Measurements from ENCODE around the gene SPDYC. TPM values are rescaled to one million over a fixed set of nuclear protein-coding genes. Genes with fewer than 3 reads are reported as not detected.

Gene SPDYC
- total RNA-seq, 1 donor from 2014 or later: not detected

- Histone ChIP-seq H2AFZ (ENCODE audit: low read depth, low read length) (no peak overlapping the region), H3K27me3 (ENCODE audit: insufficient read depth, low read length) (no peaks in the 10 kb centered on the region), H3K4me1 (ENCODE audit: insufficient read depth, low read length) (peaks cover 6% of the 10 kb centered on the region), H3K4me2 (ENCODE audit: low read length) (no peak overlapping the region), H3K79me2 (ENCODE audit: insufficient read depth, low read length) (no peaks in the 10 kb centered on the region), H3K9ac (ENCODE audit: low read length) (no peak overlapping the region), H3K36me3 (ENCODE audit: insufficient read depth, low read length) (no peaks in the 10 kb centered on the region), H3K4me3 (ENCODE audit: insufficient read depth, low read depth, low read length) (no peak overlapping the region), H3K9me3 (ENCODE audit: insufficient read depth, low read depth, low read length) (no peaks in the 10 kb centered on the region), H4K20me1 (ENCODE audit: insufficient read depth, low read length) (peaks cover under 1% of the 10 kb centered on the region), H3K27ac (ENCODE audit: low read depth, low read length) (no peak overlapping the region)
- Mint-ChIP-seq H3K4me3 (ENCODE audit: unreplicated experiment) (no peak overlapping the region), H3K9me3 (ENCODE audit: unreplicated experiment) (no peaks in the 10 kb centered on the region), H3K27me3 (ENCODE audit: low read depth, unreplicated experiment) (peaks cover 5% of the 10 kb centered on the region), H3K4me1 (ENCODE audit: low read depth, unreplicated experiment) (peaks cover 8% of the 10 kb centered on the region), H3K27ac (ENCODE audit: unreplicated experiment) (no peak overlapping the region), H3K36me3 (ENCODE audit: low read depth, unreplicated experiment) (peaks cover 9% of the 10 kb centered on the region)
- no peak for FAIRE-seq
- DNase-seq (ENCODE audit: low read depth): no peak
- TF ChIP-seq EZH2 (IDR thresholded peaks at IDR 0.05; ENCODE audit: insufficient read depth, low read length) (no peak), CTCF (IDR thresholded peaks at IDR 0.05; ENCODE audit: insufficient read depth, low read depth, low read length) (no peak)
These were observed 45.5 kb downstream of the SPDYC start for GRCh38 chr11:65215441-65216076.

- TF ChIP-seq EZH2 (IDR thresholded peaks at IDR 0.05; ENCODE audit: insufficient read depth, low read length) (no peak), CTCF (IDR thresholded peaks at IDR 0.05; ENCODE audit: insufficient read depth, low read depth, low read length) (no peak)
- H3K4me1 Mint-ChIP-seq (ENCODE audit: low read depth, unreplicated experiment): peaks cover 8% of the 10 kb centered on the region
- no peaks in the 10 kb centered on the region for H3K79me2 ChIP-seq (ENCODE audit: insufficient read depth, low read length)
- no peak overlapping the region for H3K9ac ChIP-seq (ENCODE audit: low read length)
- no peak overlapping the region for H3K27ac ChIP-seq (ENCODE audit: low read depth, low read length)
- H3K27me3 Mint-ChIP-seq (ENCODE audit: low read depth, unreplicated experiment): peaks cover 5% of the 10 kb centered on the region
- H3K36me3 Mint-ChIP-seq (ENCODE audit: low read depth, unreplicated experiment): peaks cover 9% of the 10 kb centered on the region
- no peak overlapping the region for H3K4me2 ChIP-seq (ENCODE audit: low read length)
- DNase-seq (ENCODE audit: low read depth): no peak
- no peaks in the 10 kb centered on the region for H3K9me3 Mint-ChIP-seq (ENCODE audit: unreplicated experiment)
- FAIRE-seq: no peak
- no peaks in the 10 kb centered on the region for H3K9me3 ChIP-seq (ENCODE audit: insufficient read depth, low read depth, low read length)
- H3K4me3 Mint-ChIP-seq (ENCODE audit: unreplicated experiment): no peak overlapping the region
- H3K27ac Mint-ChIP-seq (ENCODE audit: unreplicated experiment): no peak overlapping the region
- peaks cover 6% of the 10 kb centered on the region for H3K4me1 ChIP-seq (ENCODE audit: insufficient read depth, low read length)
- no peak overlapping the region for H3K4me3 ChIP-seq (ENCODE audit: insufficient read depth, low read depth, low read length)
- H3K36me3 ChIP-seq (ENCODE audit: insufficient read depth, low read length): no peaks in the 10 kb centered on the region
- no peaks in the 10 kb centered on the region for H4K20me1 ChIP-seq (ENCODE audit: insufficient read depth, low read length)
- H3K27me3 ChIP-seq (ENCODE audit: insufficient read depth, low read length): no peaks in the 10 kb centered on the region
- H2AFZ ChIP-seq (ENCODE audit: low read depth, low read length): no peak overlapping the region
These were observed 46.8 kb downstream of the SPDYC start for GRCh38 chr11:65216830-65217229.

Data from astrocyte (in vitro differentiated cells and primary cell).